ENCODE results near the gene TMEM132C.

DNA sequence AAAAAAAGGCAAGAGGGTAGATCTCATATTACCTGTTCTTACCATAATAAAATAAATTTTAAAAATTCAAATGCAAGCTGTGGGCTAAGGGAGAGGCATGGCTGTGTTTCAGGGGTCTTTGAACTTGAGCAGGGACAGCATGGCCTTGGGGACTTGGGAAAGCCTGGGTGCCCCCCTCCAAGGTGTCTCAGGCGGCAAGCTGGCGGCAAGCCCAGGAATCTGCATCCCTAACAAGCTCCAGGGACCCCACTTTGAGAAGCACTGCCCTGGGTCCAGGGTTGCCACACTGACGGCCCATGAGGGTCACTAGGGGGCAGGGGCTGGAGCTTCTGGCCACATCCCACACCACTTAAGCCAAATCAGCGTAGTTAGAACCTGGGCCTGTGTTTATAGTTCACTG, 363.0 kb downstream of the TMEM132C start:
- TF ChIP-seq, protein P1, sequence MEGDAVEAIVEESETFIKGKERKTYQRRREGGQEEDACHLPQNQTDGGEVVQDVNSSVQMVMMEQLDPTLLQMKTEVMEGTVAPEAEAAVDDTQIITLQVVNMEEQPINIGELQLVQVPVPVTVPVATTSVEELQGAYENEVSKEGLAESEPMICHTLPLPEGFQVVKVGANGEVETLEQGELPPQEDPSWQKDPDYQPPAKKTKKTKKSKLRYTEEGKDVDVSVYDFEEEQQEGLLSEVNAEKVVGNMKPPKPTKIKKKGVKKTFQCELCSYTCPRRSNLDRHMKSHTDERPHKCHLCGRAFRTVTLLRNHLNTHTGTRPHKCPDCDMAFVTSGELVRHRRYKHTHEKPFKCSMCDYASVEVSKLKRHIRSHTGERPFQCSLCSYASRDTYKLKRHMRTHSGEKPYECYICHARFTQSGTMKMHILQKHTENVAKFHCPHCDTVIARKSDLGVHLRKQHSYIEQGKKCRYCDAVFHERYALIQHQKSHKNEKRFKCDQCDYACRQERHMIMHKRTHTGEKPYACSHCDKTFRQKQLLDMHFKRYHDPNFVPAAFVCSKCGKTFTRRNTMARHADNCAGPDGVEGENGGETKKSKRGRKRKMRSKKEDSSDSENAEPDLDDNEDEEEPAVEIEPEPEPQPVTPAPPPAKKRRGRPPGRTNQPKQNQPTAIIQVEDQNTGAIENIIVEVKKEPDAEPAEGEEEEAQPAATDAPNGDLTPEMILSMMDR (IDR thresholded peaks at IDR 0.05), result no peak
- TF ChIP-seq POLR2AphosphoS5 (IDR thresholded peaks at IDR 0.05), result no peak
